Measurements from ENCODE around the gene RARB.

DNA sequence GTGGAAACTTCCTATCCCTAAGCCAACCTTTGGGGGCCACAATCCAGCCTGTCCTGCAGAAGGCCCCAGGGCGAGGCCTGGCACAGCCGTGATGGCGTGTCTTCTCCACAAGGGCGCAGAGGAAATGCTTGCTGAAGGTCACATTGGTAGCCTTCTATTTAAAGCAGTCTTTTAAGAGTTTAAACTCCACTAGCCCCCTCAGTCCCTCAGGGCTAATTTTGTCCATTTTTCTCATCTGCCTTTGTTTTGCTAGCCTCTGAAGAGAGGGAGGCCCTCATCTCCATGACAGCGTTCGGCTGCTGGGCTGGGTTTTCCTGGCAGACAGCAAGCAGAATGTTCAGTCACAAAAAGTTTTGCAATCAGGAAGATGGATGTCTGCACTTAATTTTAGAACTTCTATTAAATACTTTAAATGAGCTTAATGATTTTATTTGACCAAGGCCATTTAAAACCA is 40.8 kb downstream of the RARB start:
- TF ChIP-seq BHLHE40 (IDR thresholded peaks at IDR 0.05; ENCODE audit: borderline replicate concordance) = no peak
- TF ChIP-seq ELF4 (IDR thresholded peaks at IDR 0.05) = no peak
- TF ChIP-seq NFRKB (IDR thresholded peaks at IDR 0.05) = no peak
- TF ChIP-seq TARDBP (IDR thresholded peaks at IDR 0.05) = no peak
- no peak for TF ChIP-seq FOXK2 (IDR thresholded peaks at IDR 0.05)
- no peak for TF ChIP-seq SP1 (IDR thresholded peaks at IDR 0.05)
- TF ChIP-seq CTBP1 (IDR thresholded peaks at IDR 0.05; ENCODE audit: borderline replicate concordance) = no peak
- TF ChIP-seq FOXA1 (IDR thresholded peaks at IDR 0.05) = no peak
- no peak for TF ChIP-seq ARNT (IDR thresholded peaks at IDR 0.05)
- TF ChIP-seq SUZ12 (IDR thresholded peaks at IDR 0.05) = no peak
- TF ChIP-seq FOXM1 (IDR thresholded peaks at IDR 0.05; ENCODE audit: borderline replicate concordance) = no peak
- TF ChIP-seq LEF1 (IDR thresholded peaks at IDR 0.05; ENCODE audit: borderline replicate concordance) = no peak
- TF ChIP-seq, protein P1, sequence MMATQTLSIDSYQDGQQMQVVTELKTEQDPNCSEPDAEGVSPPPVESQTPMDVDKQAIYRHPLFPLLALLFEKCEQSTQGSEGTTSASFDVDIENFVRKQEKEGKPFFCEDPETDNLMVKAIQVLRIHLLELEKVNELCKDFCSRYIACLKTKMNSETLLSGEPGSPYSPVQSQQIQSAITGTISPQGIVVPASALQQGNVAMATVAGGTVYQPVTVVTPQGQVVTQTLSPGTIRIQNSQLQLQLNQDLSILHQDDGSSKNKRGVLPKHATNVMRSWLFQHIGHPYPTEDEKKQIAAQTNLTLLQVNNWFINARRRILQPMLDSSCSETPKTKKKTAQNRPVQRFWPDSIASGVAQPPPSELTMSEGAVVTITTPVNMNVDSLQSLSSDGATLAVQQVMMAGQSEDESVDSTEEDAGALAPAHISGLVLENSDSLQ (IDR thresholded peaks at IDR 0.05) = no peak
